CD1c-positive myeloid dendritic cell (primary cell): ENCODE measurements around the gene CHMP4B.

Source experiments
- DNase-seq: peaks from one replicate; pipeline ENCODE4 v3.0.0-alpha.2; 2016; ENCODE audit errors: extremely low spot score

Gene CHMP4B

GRCh38 chr20:33900521-33901131 is 89.5 kb downstream of the CHMP4B start:
- no peak for DNase-seq

- DNase-seq = no peak
These were observed 90.0 kb downstream of the CHMP4B start for GRCh38 chr20:33901132-33901523.

- DNase-seq = no peak
These were observed 90.9 kb downstream of the CHMP4B start for GRCh38 chr20:33902011-33902410.
